ENCODE results near the gene CYP3A5. TPM values are rescaled to one million over a fixed set of nuclear protein-coding genes. Genes with fewer than 3 reads are reported as not detected.
"Not testable (repeated sequence)": the region's sequence is repeated elsewhere in the genome, so short reads cannot be mapped to it uniquely, and the experiment has no call there.

Gene CYP3A5
- total RNA-seq: not detected

DNA sequence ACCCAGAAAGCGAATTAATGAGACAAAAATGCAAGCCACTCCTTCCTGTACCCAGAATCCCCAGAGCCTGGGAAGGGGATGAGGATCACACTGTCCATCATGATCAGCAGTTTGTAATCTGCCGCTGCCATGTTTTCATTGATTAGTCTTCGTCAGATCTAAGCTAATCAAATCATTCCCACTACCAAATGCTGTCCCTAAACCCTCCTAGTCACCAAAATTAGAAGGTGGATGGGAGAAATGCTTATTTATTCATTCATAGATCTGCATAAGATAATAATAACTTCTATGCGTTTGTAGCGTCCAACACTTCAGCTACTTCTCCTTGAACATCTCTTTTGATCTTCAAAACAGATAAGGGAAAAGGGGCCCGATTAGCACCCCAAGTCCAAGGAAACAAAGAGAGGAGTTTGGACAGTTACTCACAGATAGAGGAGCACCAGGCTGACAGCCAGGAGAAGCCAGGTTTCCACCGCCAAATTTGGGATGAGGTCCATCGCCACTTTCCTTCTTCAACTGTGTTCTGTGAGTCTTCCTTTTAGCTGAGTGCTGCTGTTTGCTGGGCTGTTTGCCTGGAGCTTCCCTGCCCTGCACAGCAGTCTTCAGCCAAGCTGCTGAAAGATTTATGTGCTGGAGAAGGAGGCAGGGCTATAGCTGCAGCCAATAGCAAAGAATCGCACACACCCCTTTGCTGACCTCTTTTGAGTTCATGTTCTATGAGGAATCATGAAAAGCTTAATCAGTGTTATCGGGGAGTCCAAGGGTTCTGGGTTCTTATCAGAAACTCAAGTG, at the start of gene CYP3A5:
Gene CYP3A5, minus strand, starts transcription at position 597 of the 792 bp plus-strand sequence. Its CDS starts 100 bp downstream, at position 497.
- DNase-seq: no peak

DNA sequence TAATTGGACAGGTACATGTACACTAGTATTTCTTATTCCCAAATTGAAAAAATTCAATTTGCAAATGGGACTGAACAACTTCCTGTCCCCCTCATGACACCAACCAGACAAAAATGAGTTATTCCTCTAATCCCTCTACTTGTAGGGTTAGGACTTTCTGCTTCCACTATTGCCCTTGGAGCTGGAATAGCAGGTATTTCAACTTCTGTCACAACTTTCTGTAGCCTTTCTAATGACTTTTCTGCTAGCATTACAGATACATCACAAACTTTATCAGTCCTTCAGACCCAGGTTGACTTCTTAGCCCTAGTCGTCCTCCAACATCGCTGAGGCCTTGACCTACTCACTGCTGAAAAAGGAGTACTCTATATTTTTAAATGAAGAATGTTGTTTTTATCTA, 48.8 kb upstream of the CYP3A5 start:
- Mint-ChIP-seq H3K4me3 (no peak overlapping the region), H3K27me3 (ENCODE audit: low read depth) (no peaks in the 10 kb centered on the region), H3K9me3 (ENCODE audit: insufficient read depth) (no peaks in the 10 kb centered on the region), H3K27ac (no peak overlapping the region), H3K36me3 (ENCODE audit: low read depth) (no peaks in the 10 kb centered on the region), H3K4me1 (ENCODE audit: low read depth) (no peaks in the 10 kb centered on the region)
- POLR2A ChIA-PET: no interaction called here
- CTCF ChIA-PET: no interaction called here
- ATAC-seq (no peak), DNase-seq (no peak)

More for the DNA sequence above, at the start of gene CYP3A5:
- CTCF ChIA-PET: no interaction called here
- ATAC-seq: no peak
- Mint-ChIP-seq H3K4me3 (no peak within 1 kb of the TSS), H3K36me3 (ENCODE audit: low read depth) (peaks cover 3% of the 10 kb centered on the region), H3K9me3 (ENCODE audit: insufficient read depth) (peaks cover 10% of the 10 kb centered on the region), H3K27ac (no peak within 1 kb of the TSS), H3K4me1 (ENCODE audit: low read depth) (peaks cover 10% of the 10 kb centered on the region), H3K27me3 (ENCODE audit: low read depth) (no peaks in the 10 kb centered on the region)
- POLR2A ChIA-PET: no interaction called here

DNA sequence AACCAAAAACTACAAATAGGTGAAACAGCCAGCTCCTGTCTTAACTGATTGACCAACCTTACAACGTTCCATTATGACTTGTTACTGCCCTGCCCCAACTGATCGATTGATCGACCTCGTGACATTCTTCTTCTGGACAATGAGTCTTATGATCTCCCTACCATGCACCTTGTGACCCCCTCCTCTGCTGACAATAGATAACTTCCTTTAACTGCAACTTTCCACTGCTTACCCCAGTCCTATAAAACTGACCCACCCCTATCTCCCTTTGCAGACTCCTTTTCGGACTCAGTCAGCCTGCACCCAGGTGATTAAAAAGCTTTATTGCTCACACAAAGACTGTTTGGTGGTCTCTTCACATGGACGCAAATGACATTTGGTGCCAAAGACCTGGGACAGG, 43.4 kb upstream of the CYP3A5 start:
- H3K27me3 Mint-ChIP-seq (ENCODE audit: low read depth); H3K9me3 Mint-ChIP-seq (ENCODE audit: insufficient read depth); H3K27ac Mint-ChIP-seq; H3K4me3 Mint-ChIP-seq; H3K36me3 Mint-ChIP-seq (ENCODE audit: low read depth); H3K4me1 Mint-ChIP-seq (ENCODE audit: low read depth); ATAC-seq; POLR2A ChIA-PET; DNase-seq; CTCF ChIA-PET: not testable (repeated sequence)

DNA sequence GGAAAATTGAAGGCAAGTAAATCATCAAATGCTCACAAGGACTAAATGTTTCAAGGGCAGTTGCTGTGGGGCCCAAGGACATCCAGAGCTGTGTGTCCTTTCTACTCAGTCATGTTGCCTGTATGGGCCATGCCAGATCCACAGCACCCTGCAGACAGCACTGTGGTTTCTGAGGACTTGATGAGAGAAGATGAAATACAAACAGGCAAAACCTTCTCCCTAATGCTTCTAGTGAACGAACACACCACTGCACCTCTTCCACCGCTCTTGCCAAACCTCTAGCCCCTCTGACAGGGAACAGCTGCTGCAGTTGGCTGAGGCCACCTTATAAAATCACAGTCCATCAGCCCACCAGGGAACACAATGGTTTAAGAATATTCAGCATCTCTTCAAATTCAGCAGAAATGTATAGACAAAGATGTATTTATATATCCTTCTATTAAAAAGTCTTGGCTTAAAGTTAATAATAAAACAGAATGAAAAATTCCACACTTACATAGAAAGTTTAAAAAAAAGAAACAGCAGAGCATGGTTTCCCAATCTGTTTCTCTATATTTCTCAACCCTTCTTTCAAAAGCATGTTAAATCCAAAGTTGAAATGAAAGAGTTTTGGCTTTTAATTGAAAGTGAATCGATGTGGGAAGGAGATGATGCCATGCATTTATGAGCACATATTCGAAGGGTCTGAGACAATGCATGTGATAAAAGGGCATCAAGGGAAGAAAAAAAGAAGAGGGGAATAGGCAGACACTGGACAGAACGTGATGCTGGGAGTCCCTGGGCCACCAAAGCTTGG, 41.2 kb upstream of the CYP3A5 start:
- ATAC-seq: no peak
- Mint-ChIP-seq H3K4me3 (no peak overlapping the region), H3K4me1 (ENCODE audit: low read depth) (peaks cover 5% of the 10 kb centered on the region), H3K27ac (no peak overlapping the region), H3K9me3 (ENCODE audit: insufficient read depth) (no peaks in the 10 kb centered on the region), H3K27me3 (ENCODE audit: low read depth) (no peaks in the 10 kb centered on the region), H3K36me3 (ENCODE audit: low read depth) (no peaks in the 10 kb centered on the region)
- ChIA-PET CTCF (interaction anchor here (1.2 kb wide), 1 partner anchor 15 kb away, joined by 4 read pairs; no protein-coding TSS in a partner anchor), POLR2A (no interaction called here)
- no peak for DNase-seq

DNA sequence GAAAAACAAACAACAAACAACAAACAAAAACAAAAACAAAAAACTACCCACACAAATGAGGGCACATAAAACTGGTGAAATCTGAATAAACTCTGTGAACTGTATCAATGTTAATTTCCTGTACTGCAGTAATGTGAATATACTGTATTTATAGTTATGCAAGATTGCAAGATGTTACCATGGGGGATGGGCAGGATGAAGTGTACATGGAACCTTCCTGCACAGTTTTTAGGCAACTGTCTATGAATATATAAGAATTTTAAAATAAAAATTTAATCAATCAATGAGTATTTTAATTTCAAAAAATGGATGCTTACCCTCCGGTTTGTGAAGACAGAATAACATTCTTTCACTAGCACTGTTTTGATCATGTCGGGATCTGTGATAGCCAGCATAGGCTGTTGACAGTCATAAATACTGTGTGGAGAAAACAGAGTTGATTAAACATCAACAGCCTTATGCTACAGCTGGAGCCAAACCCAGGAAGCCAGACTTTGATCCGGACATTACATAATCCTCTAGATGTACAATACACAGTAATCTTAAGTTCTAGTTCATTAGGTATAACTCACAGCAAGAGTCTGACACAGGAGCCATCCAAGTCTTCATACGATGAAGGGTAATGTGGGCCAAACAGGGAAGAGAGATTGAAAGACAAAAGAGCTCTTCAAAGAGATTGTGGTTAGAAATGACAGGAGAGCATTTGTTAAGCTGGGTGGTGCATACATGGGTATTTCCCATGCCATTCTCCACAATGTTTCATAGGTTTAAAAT, 40.4 kb upstream of the CYP3A5 start:
- no peak for DNase-seq

DNA sequence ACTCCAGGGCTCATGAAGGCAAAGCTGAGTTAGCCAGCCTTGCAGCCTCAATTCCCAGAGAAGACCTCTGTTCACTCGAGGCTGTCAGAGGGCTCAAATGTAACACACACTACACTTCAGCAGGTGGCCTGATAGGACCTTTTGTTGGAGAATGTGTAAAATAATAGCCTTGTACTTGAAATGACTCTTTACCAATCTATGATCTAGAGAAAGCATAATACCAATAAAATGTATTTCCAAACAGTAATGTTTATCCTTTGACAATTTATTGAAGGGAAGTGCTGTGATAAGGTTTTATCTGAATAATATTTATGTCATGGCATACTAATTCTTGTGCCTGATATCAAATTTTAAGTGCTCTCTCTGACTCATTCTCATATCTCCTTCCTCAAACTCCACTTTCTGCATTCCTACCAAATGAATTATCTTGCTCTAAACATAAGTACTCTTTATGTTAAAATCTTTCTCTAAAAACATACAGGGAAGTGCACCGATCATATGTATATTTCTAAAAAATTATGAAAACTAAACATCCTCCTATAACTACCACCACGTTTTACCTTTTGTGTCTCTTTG, 34.3 kb upstream of the CYP3A5 start:
- Mint-ChIP-seq H3K27me3 (ENCODE audit: low read depth) (no peaks in the 10 kb centered on the region), H3K4me1 (ENCODE audit: low read depth) (no peaks in the 10 kb centered on the region), H3K27ac (no peak overlapping the region), H3K9me3 (ENCODE audit: insufficient read depth) (peaks cover 7% of the 10 kb centered on the region), H3K4me3 (no peak overlapping the region), H3K36me3 (ENCODE audit: low read depth) (peaks cover 2% of the 10 kb centered on the region)
- ChIA-PET POLR2A (no interaction called here), CTCF (no interaction called here)
- DNase-seq (no peak), ATAC-seq (no peak)

More for the DNA sequence above, 40.4 kb upstream of the CYP3A5 start:
- Mint-ChIP-seq H3K4me1 (ENCODE audit: low read depth) (peaks cover 5% of the 10 kb centered on the region), H3K9me3 (ENCODE audit: insufficient read depth) (peaks cover 4% of the 10 kb centered on the region), H3K4me3 (no peak overlapping the region), H3K36me3 (ENCODE audit: low read depth) (no peaks in the 10 kb centered on the region), H3K27ac (no peak overlapping the region), H3K27me3 (ENCODE audit: low read depth) (no peaks in the 10 kb centered on the region)
- POLR2A ChIA-PET: no interaction called here
- CTCF ChIA-PET: interaction anchor here (1.2 kb wide), 1 partner anchor 16 kb away, joined by 4 read pairs; no protein-coding TSS in a partner anchor
- ATAC-seq: no peak

DNA sequence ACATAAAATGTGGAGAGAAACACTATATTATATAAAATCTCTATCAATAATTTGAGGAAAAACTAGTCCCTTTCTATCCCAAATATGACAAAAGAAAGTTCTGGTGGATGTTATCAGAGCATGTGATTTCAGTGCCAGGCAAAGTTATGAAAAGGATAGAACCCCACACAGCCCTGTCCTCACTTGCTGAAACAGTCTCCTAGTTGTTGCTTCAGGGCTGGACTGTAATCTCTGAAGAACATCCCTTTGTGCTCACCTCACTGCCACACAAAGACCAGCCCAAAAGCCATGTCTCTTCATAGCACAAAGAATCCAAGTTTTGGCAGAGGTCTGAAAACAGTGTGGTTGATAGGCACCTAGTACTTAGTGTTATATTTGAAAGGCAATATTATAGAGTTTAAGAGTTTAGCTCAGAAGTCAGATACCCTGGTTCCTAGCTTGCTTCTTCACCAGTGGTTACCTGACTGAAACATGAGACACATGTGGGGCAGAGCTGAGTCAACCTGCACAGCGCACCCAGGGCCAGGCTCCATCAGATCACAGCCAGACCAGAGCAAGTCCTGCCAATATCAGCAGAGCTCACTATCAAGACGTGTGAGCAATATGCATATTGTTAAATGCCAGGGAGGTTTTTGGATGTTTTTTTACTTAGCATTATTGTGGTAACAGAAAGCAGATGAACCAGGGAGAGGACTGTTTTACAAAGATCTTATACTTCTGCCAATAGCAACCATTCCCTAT, 30.2 kb upstream of the CYP3A5 start:
- no peak for DNase-seq
- ChIA-PET POLR2A (no interaction called here), CTCF (no interaction called here)
- Mint-ChIP-seq H3K27me3 (ENCODE audit: low read depth) (no peaks in the 10 kb centered on the region), H3K9me3 (ENCODE audit: insufficient read depth) (peaks cover 11% of the 10 kb centered on the region), H3K4me3 (no peak overlapping the region), H3K27ac (no peak overlapping the region), H3K36me3 (ENCODE audit: low read depth) (peaks cover 2% of the 10 kb centered on the region), H3K4me1 (ENCODE audit: low read depth) (no peaks in the 10 kb centered on the region)
- no peak for ATAC-seq

DNA sequence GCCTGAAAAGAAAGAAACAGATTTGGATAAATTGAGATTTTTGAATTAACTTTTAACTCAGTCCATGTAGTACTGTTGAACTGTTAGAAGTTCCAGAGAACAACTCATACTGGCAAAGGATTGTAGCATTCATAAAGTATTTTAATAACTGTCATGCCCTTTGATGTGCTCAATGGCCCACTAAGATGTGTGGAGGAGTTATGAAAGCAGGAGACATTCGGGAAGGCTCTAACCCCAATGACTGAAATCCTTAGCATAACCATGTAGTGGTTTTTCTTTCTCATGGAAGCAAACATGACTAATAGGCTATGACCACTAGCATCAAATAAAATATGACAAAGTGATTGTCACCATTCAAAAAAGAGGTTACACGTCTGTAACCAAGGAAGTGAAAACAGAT, 29.5 kb upstream of the CYP3A5 start:
- Mint-ChIP-seq H3K36me3 (ENCODE audit: low read depth) (no peaks in the 10 kb centered on the region), H3K27me3 (ENCODE audit: low read depth) (no peaks in the 10 kb centered on the region), H3K9me3 (ENCODE audit: insufficient read depth) (peaks cover 9% of the 10 kb centered on the region), H3K27ac (no peak overlapping the region), H3K4me1 (ENCODE audit: low read depth) (no peaks in the 10 kb centered on the region), H3K4me3 (no peak overlapping the region)
- ChIA-PET CTCF (no interaction called here), POLR2A (no interaction called here)
- no peak for DNase-seq
- no peak for ATAC-seq

DNA sequence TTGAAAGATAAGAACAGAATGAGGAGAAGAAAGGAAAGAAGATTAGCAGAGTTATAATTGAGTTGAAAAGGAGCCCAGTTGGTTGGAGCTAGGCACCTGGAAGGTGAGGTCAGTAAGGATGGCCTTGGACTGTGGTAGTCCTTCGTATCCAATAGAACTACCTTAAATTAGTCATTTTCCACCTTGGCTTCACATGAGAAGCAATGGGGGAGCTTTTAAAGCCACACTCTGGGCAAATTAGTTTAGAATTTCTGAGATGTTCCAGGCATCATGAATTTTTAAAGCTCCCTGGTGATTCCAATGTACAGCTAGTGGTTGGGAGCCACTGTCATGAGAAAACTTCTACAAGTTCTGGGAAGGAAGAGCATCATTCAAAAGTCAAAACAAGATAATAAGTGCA, 27.3 kb upstream of the CYP3A5 start:
- H3K4me1 Mint-ChIP-seq (ENCODE audit: low read depth): no peaks in the 10 kb centered on the region
- DNase-seq (no peak), ATAC-seq (no peak)
- ChIA-PET CTCF (no interaction called here), POLR2A (interaction anchor here (0.7 kb wide), 1 partner anchor 82 kb away, joined by 3 read pairs; no protein-coding TSS in a partner anchor)
- H3K27ac Mint-ChIP-seq: no peak overlapping the region
- no peaks in the 10 kb centered on the region for H3K27me3 Mint-ChIP-seq (ENCODE audit: low read depth)
- H3K36me3 Mint-ChIP-seq (ENCODE audit: low read depth): no peaks in the 10 kb centered on the region
- no peak overlapping the region for H3K4me3 Mint-ChIP-seq
- peaks cover 9% of the 10 kb centered on the region for H3K9me3 Mint-ChIP-seq (ENCODE audit: insufficient read depth)

DNA sequence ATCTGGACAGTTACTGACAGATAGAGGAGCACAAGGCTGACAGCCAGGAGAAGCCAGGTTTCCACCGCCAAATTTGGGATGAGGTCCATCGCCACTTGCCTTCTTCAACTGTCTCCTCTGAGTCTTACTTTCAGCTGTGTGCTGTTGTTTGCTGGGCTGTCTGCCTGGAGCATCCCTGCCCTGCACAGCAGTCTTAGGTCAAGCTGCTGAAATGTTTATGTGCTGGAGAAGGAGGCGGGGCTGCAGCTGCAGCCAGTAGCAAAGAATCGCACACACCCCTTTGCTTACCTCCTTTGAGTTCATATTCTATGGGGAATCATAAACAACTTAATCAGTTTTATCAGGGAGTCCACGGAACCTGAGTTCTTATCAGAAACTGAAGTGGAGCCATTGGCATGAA, 20.1 kb upstream of the CYP3A5 start:
- no peaks in the 10 kb centered on the region for H3K4me1 Mint-ChIP-seq (ENCODE audit: low read depth)
- no peak overlapping the region for H3K4me3 Mint-ChIP-seq
- H3K36me3 Mint-ChIP-seq (ENCODE audit: low read depth): no peaks in the 10 kb centered on the region
- H3K27ac Mint-ChIP-seq: no peak overlapping the region
- DNase-seq (no peak), ATAC-seq (no peak)
- no peaks in the 10 kb centered on the region for H3K27me3 Mint-ChIP-seq (ENCODE audit: low read depth)
- H3K9me3 Mint-ChIP-seq (ENCODE audit: insufficient read depth): no peaks in the 10 kb centered on the region
- ChIA-PET CTCF (no interaction called here), POLR2A (no interaction called here)
